HCT116 (cell line): ENCODE data around the gene SYNJ2. TPM values are rescaled to one million over a fixed set of nuclear protein-coding genes. Genes with fewer than 3 reads are reported as not detected.

ENCODE experiments used
- ATAC-seq: fragments of 200-7000 bp; cut with Tn5 transposase; 2 replicates; pipeline ENCODE4 v1.9.1; 2020; ENCODE audit warnings: mild to moderate bottlenecking, moderate library complexity
- BruUV-seq: library from RNA; stranded (reverse); fragments of 400-500 nt; replicated peaks from 2 replicates; lab custom pipeline; 2021; lab: Mats Ljungman, UMichigan
- CTCF ChIA-PET: fragments of 300-600 bp; sonication (Branson Sonifier 250); formaldehyde crosslinking; loops from one replicate; lab custom pipeline; 2021; ENCODE audit warnings: antibody characterized with exemption; lab: Charles Lee
- POLR2A ChIA-PET: fragments of 300-600, 350-600 bp; sonication (Branson Sonifier 250); formaldehyde crosslinking; loops from one replicate; lab custom pipeline; 2021; ENCODE audit warnings: antibody characterized with exemption; lab: Charles Lee
- RAD21 ChIA-PET, 2 experiments: fragments of 300-600 bp; sonication (Branson Sonifier 250); formaldehyde crosslinking; loops; one replicate each; lab custom pipeline; 2023; ENCODE audit warnings: low total read pairs in 2 of 2; ENCODE audit not compliant: uncharacterized antibody in 2 of 2, unreplicated experiment in 2 of 2, low non-redundant PET in 1 of 2; lab: Charles Lee
- DNase-seq: peaks from one replicate; pipeline ENCODE4 v3.0.0-alpha.2; 2010; ENCODE audit warnings: low read depth, low spot score
- H2AFZ ChIP-seq: fragments of 200-600 bp; shearing (Covaris generic), sonication (generic); 2 replicates; pipeline ENCODE4 v1.6.1; 2017; ENCODE audit warnings: low read depth, mixed run types, mixed read lengths, antibody characterized with exemption, low read length; ENCODE audit not compliant: poor library complexity, severe bottlenecking
- H3K27ac ChIP-seq: 2 replicates; pipeline ENCODE4 v1.5.1; 2012; ENCODE audit warnings: low read depth, low read length
- H3K27me3 ChIP-seq: fragments of 200-600 bp; sonication (generic); 2 replicates; pipeline ENCODE4 v1.6.1; 2016; ENCODE audit warnings: mixed run types, low read length, mixed read lengths; ENCODE audit not compliant: insufficient read depth
- H3K36me3 ChIP-seq, 2 experiments: fragments of 200-500 bp in 1 of 2; fragments of 200-600 bp in 1 of 2; sonication (Bioruptor generic) in 1 of 2; sonication (generic) in 1 of 2; 2 replicates each; pipeline versions ENCODE4 v1.5.1 to v1.6.1; 2014 to 2016; ENCODE audit warnings: low read length in 2 of 2, inconsistent platforms in 1 of 2, mixed read lengths in 1 of 2, mixed run types in 1 of 2; ENCODE audit not compliant: insufficient read depth in 2 of 2, control insufficient read depth in 1 of 2
- H3K4me1 ChIP-seq, 2 experiments: fragments of 200-600 bp in 1 of 2; sonication (generic) in 1 of 2; 2 replicates each; pipeline versions ENCODE4 v1.5.1 to v1.6.1; 2012 to 2017; ENCODE audit warnings: low read length in 2 of 2, inconsistent platforms in 1 of 2, mild to moderate bottlenecking in 1 of 2, mixed read lengths in 1 of 2, mixed run types in 1 of 2, moderate library complexity in 1 of 2; ENCODE audit not compliant: insufficient read depth in 2 of 2, control insufficient read depth in 1 of 2
- H3K4me2 ChIP-seq: fragments of 200-600 bp; sonication (generic); 2 replicates; pipeline ENCODE4 v1.6.1; 2017; ENCODE audit warnings: mixed run types, low read length, mixed read lengths
- H3K4me3 ChIP-seq, 2 experiments: fragments of 200-600 bp in 1 of 2; sonication (generic) in 1 of 2; replicated peaks in 1 of 2; 2 replicates each; pipeline ENCODE4 v1.5.1; 2011 to 2016; ENCODE audit warnings: low read length in 2 of 2, control low read depth in 1 of 2, low read depth in 1 of 2, mild to moderate bottlenecking in 1 of 2, mixed read lengths in 1 of 2, mixed run types in 1 of 2
- H3K79me2 ChIP-seq: fragments of 200-600 bp; sonication (generic); 2 replicates; pipeline ENCODE4 v1.6.1; 2017; ENCODE audit warnings: mild to moderate bottlenecking, mixed run types, low read length, moderate library complexity, mixed read lengths; ENCODE audit not compliant: insufficient read depth
- H3K9ac ChIP-seq: fragments of 200-600 bp; sonication (generic); 2 replicates; pipeline ENCODE4 v1.6.1; 2016; ENCODE audit warnings: low read length, mixed read lengths
- H3K9me2 ChIP-seq: fragments of 200-600 bp; sonication (generic), shearing (Covaris generic); 2 replicates; pipeline ENCODE4 v1.6.1; 2017; ENCODE audit warnings: mixed run types, mild to moderate bottlenecking, moderate library complexity; ENCODE audit not compliant: insufficient read depth
- H3K9me3 ChIP-seq, 2 experiments: fragments of 200-500 bp in 1 of 2; fragments of 200-600 bp in 1 of 2; sonication (Bioruptor generic) in 1 of 2; sonication (generic) in 1 of 2; 2 replicates each; pipeline ENCODE4 v1.6.1; 2014 to 2017; ENCODE audit warnings: low read length in 2 of 2, mixed read lengths in 2 of 2, inconsistent platforms in 1 of 2, low read depth in 1 of 2, mild to moderate bottlenecking in 1 of 2, mixed run types in 1 of 2, moderate library complexity in 1 of 2; ENCODE audit not compliant: control insufficient read depth in 1 of 2, insufficient read depth in 1 of 2
- H4K20me1 ChIP-seq: fragments of 200-600 bp; sonication (generic), shearing (Covaris generic); 2 replicates; pipeline ENCODE4 v1.6.1; 2017; ENCODE audit warnings: mixed run types, mild to moderate bottlenecking, moderate library complexity; ENCODE audit not compliant: insufficient read depth
- ATF3 ChIP-seq: IDR thresholded peaks from 2 replicates; pipeline ENCODE4 v1.6.1; 2012
- CBX3 ChIP-seq: IDR thresholded peaks from 2 replicates; pipeline ENCODE4 v1.6.1; 2012; ENCODE audit warnings: low read depth
- CEBPB ChIP-seq: IDR thresholded peaks from 2 replicates; pipeline ENCODE4 v1.6.1; 2012; ENCODE audit warnings: low read depth
- CTCF ChIP-seq, 3 experiments: fragments of 200-600 bp in 1 of 3; sonication (generic) in 1 of 3; IDR thresholded peaks in 2 of 3; conservative IDR thresholded peaks in 1 of 3; 2 replicates each; pipeline ENCODE4 v1.5.1; 2012 to 2017; ENCODE audit warnings: low read depth in 2 of 3, low read length in 2 of 3, antibody characterized with exemption in 1 of 3, borderline replicate concordance in 1 of 3, control low read depth in 1 of 3, mild to moderate bottlenecking in 1 of 3, mixed read lengths in 1 of 3, mixed run types in 1 of 3, moderate library complexity in 1 of 3; ENCODE audit not compliant: insufficient read depth in 1 of 3
- ELF1 ChIP-seq: IDR thresholded peaks from 2 replicates; pipeline ENCODE4 v1.6.1; 2012; ENCODE audit warnings: low read depth, borderline replicate concordance
- EZH2phosphoT487 ChIP-seq: fragments of 200-600 bp; IDR thresholded peaks from 2 replicates; pipeline ENCODE4 v1.6.1; 2018; ENCODE audit warnings: antibody characterized with exemption, borderline replicate concordance
- FOSL1 ChIP-seq: IDR thresholded peaks from 2 replicates; pipeline ENCODE4 v1.6.1; 2012; ENCODE audit warnings: low read depth
- JUND ChIP-seq: IDR thresholded peaks from 2 replicates; pipeline ENCODE4 v1.6.1; 2012
- POLR2A ChIP-seq: IDR thresholded peaks from 2 replicates; pipeline ENCODE4 v1.7.0; 2011; ENCODE audit warnings: borderline replicate concordance; ENCODE audit not compliant: insufficient read depth, insufficient read length; ENCODE audit errors: extremely low read depth
- RAD21 ChIP-seq: IDR thresholded peaks from 2 replicates; pipeline ENCODE4 v1.6.1; 2012; ENCODE audit warnings: low read depth, mild to moderate bottlenecking
- SIN3A ChIP-seq: IDR thresholded peaks from 2 replicates; pipeline ENCODE4 v1.6.1; 2012; ENCODE audit warnings: low read depth
- TCF7L2 ChIP-seq: IDR thresholded peaks from 2 replicates; pipeline ENCODE4 v1.7.0; 2011; ENCODE audit warnings: borderline replicate concordance, inconsistent platforms; ENCODE audit not compliant: insufficient read depth, insufficient read length; ENCODE audit errors: extremely low read depth
- YY1 ChIP-seq: IDR thresholded peaks from 2 replicates; pipeline ENCODE4 v1.6.1; 2011; ENCODE audit warnings: low read length, low read depth, moderate library complexity, mild to moderate bottlenecking; ENCODE audit not compliant: insufficient replicate concordance; ENCODE audit errors: extremely low read depth
- ZBTB33 ChIP-seq: IDR thresholded peaks from 2 replicates; pipeline ENCODE4 v1.6.1; 2011; ENCODE audit warnings: mild to moderate bottlenecking, low read length, moderate library complexity; ENCODE audit not compliant: insufficient replicate concordance; ENCODE audit errors: extremely low read depth
- ZFX ChIP-seq: fragments of 450-650 bp; IDR thresholded peaks from 2 replicates; pipeline ENCODE4 v1.6.1; 2017
- ZNF274 ChIP-seq: fragments of 200-500 bp; sonication (Bioruptor generic); IDR thresholded peaks from 2 replicates; pipeline ENCODE4 v1.6.1; 2014; ENCODE audit warnings: mild to moderate bottlenecking, low read depth, low read length, inconsistent platforms
- intact Hi-C: fragments of 100-400 bp; cut with micrococcal nuclease; formaldehyde crosslinking; loops from 2 replicates; pipeline ENCODE4 v1.10.0; 2022
- total RNA-seq: library from RNA; stranded (reverse); gene quantifications from one replicate; pipeline ENCODE4 v1.2.1, GENCODE V29; 2021; ENCODE audit not compliant: unreplicated experiment

Gene SYNJ2
- total RNA-seq, 1 experiment from 2014 or later = 23.9 TPM

- no peak overlapping the region for H3K4me3 ChIP-seq
- ATAC-seq = no peak
- peaks cover 4 to 11% of the 10 kb centered on the region in 2 experiments; a peak in 3 of 4 replicates for H3K9me3 ChIP-seq
- no peaks in the 10 kb centered on the region for H4K20me1 ChIP-seq
- ChIA-PET RAD21 (no interaction called here), POLR2A (no interaction called here)
- no peaks in the 10 kb centered on the region for H3K9me2 ChIP-seq
- no peak for DNase-seq
- H3K79me2 ChIP-seq = no peaks in the 10 kb centered on the region
- H3K27ac ChIP-seq = no peak overlapping the region
- H2AFZ ChIP-seq = no peak overlapping the region
- intact Hi-C loops = no loop called here
- H3K4me1 ChIP-seq = no peaks in the 10 kb centered on the region
- no peaks in the 10 kb centered on the region for H3K36me3 ChIP-seq
- BruUV-seq = no TSS peak
- TF ChIP-seq ATF3 (no peak), ZBTB33 (no peak), FOSL1 (no peak), TCF7L2 (no peak), SIN3A (no peak), EZH2phosphoT487 (no peak), YY1 (no peak), ZNF274 (no peak), RAD21 (no peak), CEBPB (no peak), POLR2A (no peak), JUND (no peak), CBX3 (no peak), ELF1 (no peak), CTCF (IDR thresholded peaks at IDR 0.05 in 2 of 3, conservative IDR thresholded peaks at IDR 0.05 in 1 of 3; ENCODE audit: borderline replicate concordance in 1 of 3, insufficient read depth in 1 of 3, low read depth in 2 of 3, low read length in 2 of 3) (no peak), ZFX (no peak)
- TF ChIP-seq, all 23 proteins: peak for 0
- CTCF ChIA-PET = no interaction called here
- Histone ChIP-seq H3K9ac (no peak overlapping the region), H3K4me2 (no peak overlapping the region), H3K27me3 (no peaks in the 10 kb centered on the region)
These were observed 19.7 kb upstream of the SYNJ2 start for GRCh38 chr6:157961832-157962575.
